HepG2 (cell line): Measurements from ENCODE around the gene KHK. TPM values are rescaled to one million over a fixed set of nuclear protein-coding genes. Genes with fewer than 3 reads are reported as not detected.

ENCODE experiments used
- ATAC-seq: fragments of 200-7000 bp; cut with Tn5 transposase; 3 replicates; pipeline ENCODE4 v1.9.1; 2020; ENCODE audit warnings: mild to moderate bottlenecking, moderate library complexity
- BruUV-seq: library from RNA; stranded (reverse); fragments of 400-500 nt; replicated peaks from 2 replicates; lab custom pipeline; 2021; lab: Mats Ljungman, UMichigan
- CTCF ChIA-PET: fragments of 300-600 bp; formaldehyde crosslinking; extraction: SDS; loops from one replicate; lab custom pipeline; 2021; ENCODE audit warnings: low total read pairs, inconsistent platforms, low intra/inter-chr PET ratio; lab: Yijun Ruan, JAX
- POLR2A ChIA-PET: fragments of 350-600 bp; sonication (Branson Sonifier 250); formaldehyde crosslinking; loops from one replicate; lab custom pipeline; 2020; ENCODE audit warnings: antibody characterized with exemption, inconsistent platforms; lab: Yijun Ruan, JAX
- DNase-seq: peaks from one replicate; pipeline ENCODE4 v3.0.0-alpha.2; 2015; ENCODE audit warnings: low spot score
- FAIRE-seq: peaks from 3 replicates; lab custom pipeline; 2011; peaks lifted over from hg19 to GRCh38; lab: Jason Lieb, UNC
- H2AFZ ChIP-seq: one replicate; pipeline ENCODE4 v1.6.1; 2011; ENCODE audit warnings: low read length, inconsistent platforms
- H3K27ac ChIP-seq: fragments of 300-600 bp; 3 replicates; pipeline ENCODE4 v1.8.0; 2011; ENCODE audit warnings: mixed run types, mild to moderate bottlenecking, mixed read lengths, low read length, inconsistent platforms; ENCODE audit not compliant: insufficient read depth; ENCODE audit errors: extremely low read length
- H3K27me3 ChIP-seq, 2 experiments: fragments of 200-600 bp in 1 of 2; 2 replicates in 1 of 2; 3 replicates in 1 of 2; pipeline versions ENCODE4 v1.6.0 to v1.8.0; 2011; ENCODE audit warnings: low read length in 2 of 2, mild to moderate bottlenecking in 2 of 2, moderate library complexity in 2 of 2, inconsistent platforms in 1 of 2; ENCODE audit not compliant: insufficient read depth in 2 of 2, control insufficient read depth in 1 of 2
- H3K36me3 ChIP-seq, 2 experiments: fragments of 200-600 bp in 1 of 2; replicated peaks in 1 of 2; 2 replicates in 1 of 2; 3 replicates in 1 of 2; pipeline versions ENCODE4 v1.5.1 to v1.8.0; 2011; ENCODE audit warnings: low read length in 2 of 2, inconsistent platforms in 1 of 2; ENCODE audit not compliant: insufficient read depth in 2 of 2, control insufficient read depth in 1 of 2
- H3K4me1 ChIP-seq: 2 replicates; pipeline ENCODE4 v1.5.1; 2012; ENCODE audit warnings: low read length, inconsistent platforms; ENCODE audit not compliant: insufficient read depth
- H3K4me2 ChIP-seq: 2 replicates; pipeline ENCODE4 v1.6.0; 2011; ENCODE audit warnings: low read depth, low read length, inconsistent platforms
- H3K4me3 ChIP-seq, 3 experiments: fragments of 200-600 bp in 1 of 3; sonication (generic), shearing (Covaris generic) in 1 of 3; replicated peaks in 1 of 3; 2 replicates each; pipeline ENCODE4 v1.5.1; 2011 to 2016; ENCODE audit warnings: low read length in 3 of 3, inconsistent platforms in 2 of 3, low read depth in 2 of 3, mild to moderate bottlenecking in 2 of 3, control low read depth in 1 of 3, mixed read lengths in 1 of 3; ENCODE audit not compliant: insufficient read depth in 1 of 3
- H3K79me2 ChIP-seq: one replicate; pipeline ENCODE4 v1.6.1; 2011; ENCODE audit warnings: low read length, inconsistent platforms; ENCODE audit not compliant: insufficient read depth
- H3K9ac ChIP-seq: 2 replicates; pipeline ENCODE4 v1.6.0; 2011; ENCODE audit warnings: mild to moderate bottlenecking, low read depth, low read length, inconsistent platforms; ENCODE audit not compliant: insufficient read depth
- H3K9me3 ChIP-seq: 2 replicates; pipeline ENCODE4 v1.5.1; 2012; ENCODE audit warnings: mild to moderate bottlenecking, low read length
- H4K20me1 ChIP-seq: 2 replicates; pipeline ENCODE4 v1.6.0; 2011; ENCODE audit warnings: inconsistent platforms, mild to moderate bottlenecking, low read length, moderate library complexity; ENCODE audit not compliant: insufficient read depth
- CEBPB ChIP-seq: IDR thresholded peaks from 2 replicates; pipeline ENCODE4 v1.6.1; 2011; ENCODE audit warnings: low read depth, low read length, improper control_type of control experiment, borderline replicate concordance
- CEBPG ChIP-seq: IDR thresholded peaks from 2 replicates; pipeline ENCODE4 v1.6.1; 2016
- ETV5 ChIP-seq: IDR thresholded peaks from 2 replicates; pipeline ENCODE4 v1.6.1; 2018; ENCODE audit warnings: missing biosample characterization, missing genetic modification reagents, inconsistent platforms, borderline replicate concordance
- GATAD2A ChIP-seq: IDR thresholded peaks from 2 replicates; pipeline ENCODE4 v1.6.1; 2016
- JDP2 ChIP-seq: sonication (generic); formaldehyde crosslinking; IDR thresholded peaks from 2 replicates; pipeline ENCODE4 v1.8.1; 2022; ENCODE audit warnings: missing genetic modification reagents, borderline replicate concordance
- NBN ChIP-seq: fragments of 450-650 bp; conservative IDR thresholded peaks from 2 replicates; pipeline ENCODE4 v1.6.1; 2017
- SALL1 ChIP-seq: sonication (generic); formaldehyde crosslinking; IDR thresholded peaks from 2 replicates; pipeline ENCODE4 v1.8.0; 2022; ENCODE audit warnings: mild to moderate bottlenecking, missing genetic modification reagents
- ZBTB20 ChIP-seq: sonication (generic); formaldehyde crosslinking; IDR thresholded peaks from 2 replicates; pipeline ENCODE4 v1.8.1; 2023; ENCODE audit warnings: missing genetic modification reagents, low read depth, mild to moderate bottlenecking, borderline replicate concordance
- ZNF17 ChIP-seq: sonication (generic); formaldehyde crosslinking; IDR thresholded peaks from 2 replicates; pipeline ENCODE4 v1.5.0; 2020; ENCODE audit warnings: mild to moderate bottlenecking, missing genetic modification reagents
- ZNF263 ChIP-seq: sonication (generic); formaldehyde crosslinking; IDR thresholded peaks from 2 replicates; pipeline ENCODE4 v1.4.0; 2020; ENCODE audit warnings: missing genetic modification reagents
- ZNF562 ChIP-seq: sonication (generic); formaldehyde crosslinking; IDR thresholded peaks from 2 replicates; pipeline ENCODE4 v1.8.0; 2022; ENCODE audit warnings: missing genetic modification reagents, borderline replicate concordance
- WGBS: methylation state at CpG from one replicate; pipeline ENCODE4 v1.1.6; 2017; ENCODE audit warnings: low lambda C conversion rate; 5-methylcytosine and 5-hydroxymethylcytosine counted together
- in situ Hi-C: cut with HindIII; loops from 2 replicates; pipeline ENCODE4 v1.10.0; 2017; ENCODE audit warnings: low pct_unique_long_range_greater_than_20kb; ENCODE audit not compliant: extremely low pct_ligation_motif_present
- intact Hi-C: fragments of 100-400 bp; cut with micrococcal nuclease; formaldehyde crosslinking; loops from one replicate; pipeline ENCODE4 v1.10.0; 2022; ENCODE audit not compliant: unreplicated experiment
- polyA plus RNA-seq, 8 experiments: library from polyadenylated mRNA; depleted of rRNA in 3 of 8; stranded (reverse) in 7 of 8; unstranded in 1 of 8; fragments of >200 nt; fragmentation: Illumina TruSeq in 4 of 8; extraction: Trizol in 4 of 8; gene quantifications; 2 replicates each; pipeline versions ENCODE4 v1.2.1 to v1.2.3, GENCODE V29; 2011 to 2016; ENCODE audit warnings: low read depth in 4 of 8, missing spikeins in 1 of 8, mixed read lengths in 1 of 8; ENCODE audit not compliant: insufficient read depth in 1 of 8
- total RNA-seq, 5 experiments: library from RNA; depleted of rRNA; stranded (reverse); fragments of >200 nt; fragmentation: Illumina TruSeq; extraction: Trizol; gene quantifications; 2 replicates each; pipeline ENCODE4 v1.2.3, GENCODE V29; 2016; ENCODE audit warnings: low read depth in 1 of 5
- TF ChIP-seq, protein P1 (sequence below): fragments of 450-650 bp; IDR thresholded peaks from 2 replicates; pipeline ENCODE4 v1.6.1; 2017; ENCODE audit warnings: mild to moderate bottlenecking
- TF ChIP-seq, protein P2 (sequence below): sonication (generic); formaldehyde crosslinking; IDR thresholded peaks from 2 replicates; pipeline ENCODE4 v1.4.0; 2020; ENCODE audit warnings: missing genetic modification reagents
- TF ChIP-seq, protein P3 (sequence below): IDR thresholded peaks from 2 replicates; pipeline ENCODE4 v1.6.1; 2012; ENCODE audit warnings: inconsistent platforms

KHK gene
- total and polyA plus RNA-seq, 2 of the 13 experiments (the other 11 are each of a cell fraction or from before 2014, with no cell fraction given) = 40.9 to 99.2 TPM

DNA sequence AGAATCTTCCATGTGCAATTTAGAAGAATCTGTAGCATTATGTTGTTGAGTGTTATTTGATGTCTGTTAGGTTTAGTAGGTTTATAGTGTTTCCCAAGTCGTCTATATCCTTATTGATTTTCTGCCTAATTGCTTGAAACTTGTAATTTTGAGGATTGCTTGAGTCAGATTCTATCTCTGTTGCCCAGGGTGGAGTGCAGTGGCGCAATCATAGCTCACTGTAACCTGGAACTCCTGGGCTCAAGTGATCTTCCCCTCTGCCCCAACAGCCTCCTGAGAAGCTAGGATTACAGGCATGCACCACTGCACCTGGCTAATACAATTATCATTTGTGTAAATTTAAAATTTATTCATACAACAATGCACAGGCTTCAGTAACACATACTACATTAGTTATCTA lies 59.1 kb downstream of the KHK start:
- DNase-seq (no peak), FAIRE-seq (no peak), ATAC-seq (no peak)
- Histone ChIP-seq H3K9me3 (no peaks in the 10 kb centered on the region), H3K4me2 (no peak overlapping the region), H3K79me2 (no peaks in the 10 kb centered on the region), H4K20me1 (no peaks in the 10 kb centered on the region), H3K4me3 (no peak overlapping the region), H3K9ac (no peak overlapping the region), H3K4me1 (peaks cover 35% of the 10 kb centered on the region), H3K27me3 (peaks cover 0 to 2% of the 10 kb centered on the region in 2 experiments; a peak in 2 of 5 replicates), H3K27ac (no peak overlapping the region), H3K36me3 (no peaks in the 10 kb centered on the region), H2AFZ (no peak overlapping the region)
- intact Hi-C loops = no loop called here
- in situ Hi-C loops = no loop called here
- ChIA-PET CTCF (no interaction called here), POLR2A (no interaction called here)
- 25% methylated on average over 2 of the region's 2 CpGs for WGBS
- no TSS peak for BruUV-seq
- TF ChIP-seq CEBPG (CRISPR knock-in tag) (peak; percentile 25; the same call in 1 of the 2 replicates), ZNF562 (CRISPR knock-in tag) (no peak), CEBPB (peak; percentile 5; the same call in 1 of the 2 replicates), GATAD2A (no peak)

DNA sequence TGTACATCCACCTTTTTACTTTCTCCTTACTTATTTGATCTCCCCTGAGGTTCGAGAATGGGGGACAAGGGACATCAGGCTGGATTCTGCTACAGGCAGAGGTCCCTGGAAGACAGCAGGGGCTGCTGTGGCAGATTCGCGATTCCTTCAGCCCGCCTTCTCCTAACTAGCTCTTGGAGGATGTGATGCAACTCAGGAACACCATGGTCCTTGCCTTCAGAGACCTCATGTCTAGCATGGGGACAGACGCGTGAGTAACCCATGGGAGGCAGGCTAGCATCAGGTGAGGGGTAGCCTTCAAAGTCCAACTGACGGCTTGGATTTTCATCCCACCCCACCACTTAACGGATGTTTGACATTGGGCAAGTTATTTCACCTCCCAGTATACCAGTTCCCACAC lies 61.4 kb downstream of the KHK start:
- Histone ChIP-seq H4K20me1 (no peaks in the 10 kb centered on the region), H3K27me3 (peaks cover 0 to 2% of the 10 kb centered on the region in 2 experiments; a peak in 2 of 5 replicates), H3K36me3 (no peaks in the 10 kb centered on the region), H3K4me1 (peaks cover 54% of the 10 kb centered on the region), H3K79me2 (no peaks in the 10 kb centered on the region), H3K4me2 (no peak overlapping the region), H2AFZ (no peak overlapping the region), H3K9me3 (no peaks in the 10 kb centered on the region), H3K9ac (no peak overlapping the region), H3K4me3 (no peak overlapping the region), H3K27ac (no peak overlapping the region)
- CTCF ChIA-PET = no interaction called here
- BruUV-seq = no TSS peak
- no peak for DNase-seq
- WGBS = 43% methylated on average over 8 of the region's 8 CpGs
- POLR2A ChIA-PET = interaction anchor here (1.1 to 1.5 kb wide), 3 partner anchors 13 to 47 kb away, joined by 3 to 4 read pairs (median 3); partner anchors contain the start of gene PREB
- no peak for ATAC-seq
- intact Hi-C loops = no loop called here
- in situ Hi-C loops = no loop called here
- no peak for FAIRE-seq
- TF ChIP-seq ZBTB20 (CRISPR knock-in tag) (no peak), ZNF263 (CRISPR knock-in tag) (no peak), CEBPB (peak; percentile 48; the same call in 1 of the 2 replicates), CEBPG (CRISPR knock-in tag) (peak; percentile 54), ETV5 (CRISPR knock-in tag) (0 out of 2 replicates have a peak, but pooled peaks have one; percentile 16), JDP2 (no peak), NBN (no peak), SALL1 (peak; percentile 23; the same call in 1 of the 2 replicates), ZNF17 (CRISPR knock-in tag) (no peak)
- TF ChIP-seq, protein P1, sequence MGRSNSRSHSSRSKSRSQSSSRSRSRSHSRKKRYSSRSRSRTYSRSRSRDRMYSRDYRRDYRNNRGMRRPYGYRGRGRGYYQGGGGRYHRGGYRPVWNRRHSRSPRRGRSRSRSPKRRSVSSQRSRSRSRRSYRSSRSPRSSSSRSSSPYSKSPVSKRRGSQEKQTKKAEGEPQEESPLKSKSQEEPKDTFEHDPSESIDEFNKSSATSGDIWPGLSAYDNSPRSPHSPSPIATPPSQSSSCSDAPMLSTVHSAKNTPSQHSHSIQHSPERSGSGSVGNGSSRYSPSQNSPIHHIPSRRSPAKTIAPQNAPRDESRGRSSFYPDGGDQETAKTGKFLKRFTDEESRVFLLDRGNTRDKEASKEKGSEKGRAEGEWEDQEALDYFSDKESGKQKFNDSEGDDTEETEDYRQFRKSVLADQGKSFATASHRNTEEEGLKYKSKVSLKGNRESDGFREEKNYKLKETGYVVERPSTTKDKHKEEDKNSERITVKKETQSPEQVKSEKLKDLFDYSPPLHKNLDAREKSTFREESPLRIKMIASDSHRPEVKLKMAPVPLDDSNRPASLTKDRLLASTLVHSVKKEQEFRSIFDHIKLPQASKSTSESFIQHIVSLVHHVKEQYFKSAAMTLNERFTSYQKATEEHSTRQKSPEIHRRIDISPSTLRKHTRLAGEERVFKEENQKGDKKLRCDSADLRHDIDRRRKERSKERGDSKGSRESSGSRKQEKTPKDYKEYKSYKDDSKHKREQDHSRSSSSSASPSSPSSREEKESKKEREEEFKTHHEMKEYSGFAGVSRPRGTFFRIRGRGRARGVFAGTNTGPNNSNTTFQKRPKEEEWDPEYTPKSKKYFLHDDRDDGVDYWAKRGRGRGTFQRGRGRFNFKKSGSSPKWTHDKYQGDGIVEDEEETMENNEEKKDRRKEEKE = no peak
- TF ChIP-seq, protein P2, sequence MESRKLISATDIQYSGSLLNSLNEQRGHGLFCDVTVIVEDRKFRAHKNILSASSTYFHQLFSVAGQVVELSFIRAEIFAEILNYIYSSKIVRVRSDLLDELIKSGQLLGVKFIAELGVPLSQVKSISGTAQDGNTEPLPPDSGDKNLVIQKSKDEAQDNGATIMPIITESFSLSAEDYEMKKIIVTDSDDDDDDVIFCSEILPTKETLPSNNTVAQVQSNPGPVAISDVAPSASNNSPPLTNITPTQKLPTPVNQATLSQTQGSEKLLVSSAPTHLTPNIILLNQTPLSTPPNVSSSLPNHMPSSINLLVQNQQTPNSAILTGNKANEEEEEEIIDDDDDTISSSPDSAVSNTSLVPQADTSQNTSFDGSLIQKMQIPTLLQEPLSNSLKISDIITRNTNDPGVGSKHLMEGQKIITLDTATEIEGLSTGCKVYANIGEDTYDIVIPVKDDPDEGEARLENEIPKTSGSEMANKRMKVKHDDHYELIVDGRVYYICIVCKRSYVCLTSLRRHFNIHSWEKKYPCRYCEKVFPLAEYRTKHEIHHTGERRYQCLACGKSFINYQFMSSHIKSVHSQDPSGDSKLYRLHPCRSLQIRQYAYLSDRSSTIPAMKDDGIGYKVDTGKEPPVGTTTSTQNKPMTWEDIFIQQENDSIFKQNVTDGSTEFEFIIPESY = peak; percentile 64; the same call in 1 of the 2 replicates
- TF ChIP-seq, protein P3, sequence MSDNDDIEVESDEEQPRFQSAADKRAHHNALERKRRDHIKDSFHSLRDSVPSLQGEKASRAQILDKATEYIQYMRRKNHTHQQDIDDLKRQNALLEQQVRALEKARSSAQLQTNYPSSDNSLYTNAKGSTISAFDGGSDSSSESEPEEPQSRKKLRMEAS = peak; percentile 32; the same call in 1 of the 2 replicates
